Right ventricle myocardium inferior (tissue), 1 donor: Measurements from ENCODE around the gene BSN. TPM values are rescaled to one million over a fixed set of nuclear protein-coding genes. Genes with fewer than 3 reads are reported as not detected.

Experiments
- ATAC-seq: fragments of 200-7000 bp; cut with Tn5 transposase; one replicate; pipeline ENCODE4 v1.9.1; 2020; ENCODE audit warnings: mild to moderate bottlenecking, moderate library complexity
- DNase-seq: peaks from one replicate; pipeline ENCODE4 v3.0.0; 2021; ENCODE audit errors: missing footprints
- intact Hi-C: fragments of 100-400 bp; cut with DNase I; formaldehyde crosslinking; loops from one replicate; pipeline ENCODE4 v1.11.0; 2022
- total RNA-seq: library from RNA; stranded (reverse); fragmentation: NEBNext Ultra II Directional; extraction: Animal tissue kit (Norgen Biotek cat#: 25700); gene quantifications from one replicate; pipeline ENCODE4 v1.2.1, GENCODE V29; 2021
- donor health status: DM: no; HTN: yes; CAD: no; lungs with severe emphysema.

BSN gene
- total RNA-seq, 1 donor from 2014 or later, result 0.27 TPM

DNA sequence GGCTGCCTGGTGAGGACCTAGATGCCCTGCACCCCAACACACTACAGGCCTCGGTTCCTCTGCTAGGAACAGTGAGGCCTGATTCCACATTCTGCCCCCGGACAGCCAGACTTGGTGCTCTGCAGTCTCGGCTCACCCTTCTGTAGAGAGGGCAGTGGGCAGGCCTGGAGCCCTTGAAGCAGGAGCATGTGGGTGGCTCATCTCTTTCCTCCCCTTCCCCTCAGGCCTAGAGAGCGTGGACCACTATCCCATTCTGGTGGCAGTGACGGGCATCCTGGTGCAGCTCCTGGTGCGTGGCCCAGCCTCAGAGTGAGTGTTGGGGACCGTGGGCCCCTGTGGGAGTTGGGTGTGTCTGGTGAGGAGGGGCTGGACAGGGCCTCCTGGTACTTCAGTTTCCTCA lies 161.9 kb downstream of the BSN start:
- no peak for ATAC-seq
- intact Hi-C loops, result no loop called here
- no peak for DNase-seq

DNA sequence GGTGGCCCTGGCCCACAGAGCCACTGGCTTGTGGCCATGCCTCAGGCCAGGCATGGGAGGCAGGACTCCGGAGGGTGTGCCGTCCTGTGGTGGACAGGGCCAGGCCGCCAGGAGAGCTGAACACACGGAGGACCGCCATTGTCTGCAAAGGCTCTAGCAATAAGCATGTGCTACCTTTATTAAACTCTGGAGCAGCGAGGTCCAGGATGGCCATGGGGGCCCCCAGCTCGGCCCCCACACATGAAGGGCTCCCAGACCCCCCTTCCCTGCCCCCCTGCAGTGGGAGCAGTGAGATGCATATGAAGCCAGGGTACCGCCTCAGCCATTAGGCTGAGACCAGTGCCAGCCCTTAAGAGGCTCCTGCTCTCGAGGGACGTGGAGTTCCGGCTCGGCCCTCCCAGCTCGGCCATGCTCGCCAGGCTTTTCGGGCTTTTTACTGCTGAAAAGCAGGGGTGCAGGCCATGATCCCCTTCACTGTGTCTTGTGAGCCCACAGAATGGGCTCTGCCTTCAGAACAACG lies 162.5 kb downstream of the BSN start:
- ATAC-seq, result no peak
- intact Hi-C loops, result no loop called here
- DNase-seq, result no peak

DNA sequence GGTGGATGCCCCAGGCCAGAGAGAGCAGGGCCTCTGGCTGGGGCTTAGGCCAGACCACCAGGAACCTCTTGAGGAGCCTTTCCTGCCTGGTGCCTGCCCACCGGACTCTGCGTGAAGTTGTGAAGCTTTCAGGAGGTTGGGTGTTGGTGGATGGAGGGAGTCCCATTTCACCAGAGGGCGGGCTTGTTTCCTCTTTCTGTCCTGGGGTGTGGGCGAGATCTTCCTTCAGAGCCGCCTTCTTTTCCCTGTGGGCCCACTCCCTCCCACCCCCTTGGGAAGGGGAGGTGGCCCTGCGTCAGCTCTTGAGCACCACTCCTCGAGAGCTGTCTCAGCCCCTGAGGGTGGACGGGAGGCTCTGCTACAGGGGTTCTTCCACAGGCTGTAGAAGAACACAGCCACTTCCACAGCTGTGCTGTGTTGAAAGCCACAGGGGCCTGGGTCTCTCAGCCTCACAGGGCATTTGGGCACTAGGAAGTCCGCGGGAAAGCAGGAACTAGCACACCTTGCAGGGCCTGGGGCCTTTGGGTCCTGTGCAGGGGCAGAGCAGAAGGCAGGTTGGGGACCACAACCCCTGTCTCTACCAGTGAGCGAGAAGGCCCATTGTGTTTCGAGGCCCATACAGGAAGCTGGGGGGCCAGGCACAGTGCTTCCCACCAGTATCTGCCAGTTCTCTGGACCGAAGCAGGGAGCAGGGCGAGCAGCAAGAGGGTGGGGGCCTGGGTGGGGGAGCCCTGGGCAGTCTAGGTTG lies 163.1 kb downstream of the BSN start:
- intact Hi-C loops, result no loop called here
- ATAC-seq (no peak), DNase-seq (no peak)

DNA sequence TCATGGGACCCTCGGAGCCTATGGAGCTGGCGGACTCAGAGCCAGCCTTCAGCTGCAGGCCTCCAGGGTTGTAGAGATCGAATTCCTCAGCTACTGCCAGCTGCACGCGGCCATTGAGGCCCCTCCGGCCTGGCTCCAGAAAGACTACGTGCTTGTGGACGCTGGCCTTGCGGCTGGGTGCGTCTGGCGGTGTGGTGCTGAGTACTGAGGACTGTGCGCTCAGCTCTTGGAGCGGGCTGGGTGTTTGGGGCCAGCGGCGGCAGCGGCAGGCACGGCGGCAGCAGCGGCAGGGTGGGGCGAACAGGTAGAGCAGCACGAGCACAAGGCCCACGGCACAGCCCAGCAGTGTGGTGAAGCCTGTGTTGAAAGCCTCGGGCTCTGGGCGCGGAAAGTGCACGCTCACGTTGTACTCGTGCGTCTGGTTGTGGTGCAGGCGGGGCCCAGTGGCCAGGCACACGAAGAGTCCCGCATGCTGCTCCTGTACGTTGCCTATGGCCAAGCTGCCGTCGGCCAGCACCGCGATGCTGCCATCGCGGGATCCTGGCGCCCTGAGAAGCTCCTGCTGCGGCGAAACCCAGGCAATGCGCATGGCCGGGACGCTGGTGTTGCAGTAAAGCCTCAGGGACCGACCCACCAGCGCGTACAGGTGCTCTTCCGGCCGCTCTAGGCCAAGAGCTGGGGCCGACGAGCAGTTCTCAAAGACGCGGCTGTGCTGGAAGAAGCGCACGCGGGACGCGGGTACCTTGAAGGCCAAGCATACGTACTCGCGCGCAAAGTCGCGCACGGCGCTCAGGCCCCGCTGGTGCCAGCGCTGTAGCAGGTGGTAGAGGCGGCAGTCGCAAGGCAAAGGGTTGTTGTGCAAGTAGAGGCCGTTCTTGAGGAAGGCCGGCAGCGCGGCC lies 163.9 kb downstream of the BSN start:
- intact Hi-C loops, result no loop called here
- ATAC-seq, result no peak
- DNase-seq, result peak; percentile 53

DNA sequence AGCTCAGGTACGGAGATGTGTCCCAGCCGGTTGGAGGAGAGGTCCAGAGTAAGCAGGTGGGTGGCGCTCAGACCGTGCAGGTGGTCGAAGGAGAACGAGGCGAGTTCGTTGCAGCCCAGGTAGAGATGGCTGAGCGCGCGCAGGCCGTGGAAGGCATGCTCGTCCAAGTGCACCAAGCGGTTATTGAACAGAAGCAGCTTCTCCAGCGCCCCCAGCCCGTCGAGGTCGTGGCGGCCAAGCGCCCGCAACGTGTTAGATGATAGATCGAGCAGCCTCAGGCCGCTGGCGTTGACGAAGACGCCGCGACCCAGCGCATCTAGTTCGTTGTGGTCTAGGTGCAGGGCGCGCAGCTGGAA lies 164.6 kb downstream of the BSN start:
- intact Hi-C loops, result no loop called here
- ATAC-seq (no peak), DNase-seq (peak; percentile 71)

DNA sequence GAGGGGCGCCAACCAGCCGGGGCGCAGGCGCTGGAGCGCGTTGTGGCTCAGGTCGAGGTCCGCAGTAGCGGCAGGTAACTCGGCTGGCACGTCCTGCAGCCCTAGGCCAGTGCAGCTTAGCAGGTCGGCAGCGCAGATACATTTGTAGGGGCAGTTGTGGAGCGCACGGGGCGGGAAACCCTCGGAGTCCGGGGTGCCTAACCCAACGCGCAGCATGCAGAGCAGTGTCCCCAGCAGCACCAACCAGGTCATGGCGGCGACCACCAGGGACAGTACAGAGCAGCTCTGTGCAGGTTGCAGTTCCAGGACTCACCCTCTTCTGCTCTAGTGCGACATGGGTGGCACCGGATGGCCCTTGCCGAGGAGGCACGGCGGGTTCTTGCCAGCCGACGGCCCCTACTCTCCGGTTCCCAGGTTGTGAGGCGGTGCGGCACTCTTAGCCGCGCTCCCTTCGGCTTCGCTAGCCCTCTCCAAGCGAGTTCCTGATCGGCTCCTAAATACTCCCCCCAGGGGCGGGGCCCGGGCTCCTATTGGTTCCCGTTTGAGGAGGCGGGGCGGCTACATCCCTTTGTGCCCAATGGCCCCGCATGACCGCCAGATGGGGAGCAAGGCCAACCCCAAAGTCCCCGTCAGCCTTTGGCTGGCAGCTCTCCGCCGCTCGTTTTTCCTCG lies 165.1 kb downstream of the BSN start, which contains the start of gene AMIGO3:
Gene AMIGO3 (minus strand): TSS at position 471 of the 671 bp plus-strand sequence. CDS start 219 bp downstream, at position 252.
- intact Hi-C loops, result no loop called here
- ATAC-seq (peak; percentile 76), DNase-seq (peak; percentile 99)

Other genes with a start within 250 kb of the BSN start
- 39.4 TPM for gene USP4, start 214.4 kb upstream of the BSN start, total RNA-seq
- 136 TPM for gene GPX1, start 196.1 kb upstream of the BSN start, total RNA-seq
- 285 TPM for gene RHOA, start 142.5 kb upstream of the BSN start, total RNA-seq
- gene TCTA, start 142.1 kb upstream of the BSN start, total RNA-seq, result 17.1 TPM
- gene AMT, start 132.0 kb upstream of the BSN start, total RNA-seq, result 20.5 TPM
- 15.5 TPM for gene NICN1, start 125.2 kb upstream of the BSN start, total RNA-seq
- 129 TPM for gene DAG1, start 84.2 kb upstream of the BSN start, total RNA-seq
- 99.5 TPM for gene APEH, start 119.9 kb downstream of the BSN start, total RNA-seq
- gene MST1, start 135.0 kb downstream of the BSN start, total RNA-seq, result 4.6 TPM
- gene RNF123, start 135.1 kb downstream of the BSN start, total RNA-seq, result 46.1 TPM
- not detected for gene AMIGO3, start 165.2 kb downstream of the BSN start, total RNA-seq
- gene GMPPB, start 169.5 kb downstream of the BSN start, total RNA-seq, result 18.1 TPM
- gene IP6K1, start 232.1 kb downstream of the BSN start, total RNA-seq, result 19.0 TPM
- not detected for gene CDHR4, start 245.4 kb downstream of the BSN start, total RNA-seq
- gene INKA1, start 248.8 kb downstream of the BSN start, total RNA-seq, result 3.1 TPM